GM19238 (cell line): ENCODE data around the gene TRAM2.

Experiments used
- DNase-seq: peaks from one replicate; pipeline ENCODE4 v3.0.0; 2011; ENCODE audit warnings: low spot score; ENCODE audit not compliant: insufficient read length

The TRAM2 gene

DNA sequence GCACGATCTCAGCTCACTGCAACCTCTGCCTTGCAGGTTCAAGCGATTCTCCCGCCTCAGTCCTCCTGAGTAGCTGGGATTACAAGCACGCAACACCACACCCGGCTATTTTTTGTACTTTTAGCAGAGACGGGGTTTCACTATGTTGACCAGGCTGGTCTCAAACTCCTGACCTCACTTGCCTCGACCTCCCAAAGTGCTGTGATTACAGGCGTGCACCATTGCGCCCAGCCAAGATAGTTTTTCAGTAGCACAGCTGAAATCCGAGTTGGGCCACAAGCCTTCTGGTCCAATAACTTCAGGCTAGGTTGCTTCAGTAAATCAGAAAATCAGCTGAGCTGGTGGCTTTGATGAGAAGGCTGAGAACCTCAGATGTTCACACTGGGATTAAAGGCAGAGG, 65.7 kb downstream of the TRAM2 start:
- DNase-seq: no peak

DNA sequence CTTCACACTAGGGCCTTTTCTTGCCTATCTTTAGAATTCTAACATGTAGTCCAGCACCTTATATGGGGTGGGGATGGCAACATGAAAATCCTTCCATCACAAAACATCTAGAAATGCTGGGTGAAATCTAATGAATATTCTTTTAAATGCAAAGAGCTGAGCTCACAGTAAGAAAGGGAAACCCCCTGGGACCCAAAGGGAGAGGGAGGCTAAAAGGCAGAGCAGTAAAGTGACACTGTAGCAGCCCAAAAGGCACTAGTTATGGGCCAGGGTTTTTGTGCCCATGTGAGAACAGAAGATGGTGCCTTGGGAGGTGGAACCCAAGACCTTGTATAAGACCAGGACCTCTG, 66.7 kb downstream of the TRAM2 start:
- DNase-seq: no peak

DNA sequence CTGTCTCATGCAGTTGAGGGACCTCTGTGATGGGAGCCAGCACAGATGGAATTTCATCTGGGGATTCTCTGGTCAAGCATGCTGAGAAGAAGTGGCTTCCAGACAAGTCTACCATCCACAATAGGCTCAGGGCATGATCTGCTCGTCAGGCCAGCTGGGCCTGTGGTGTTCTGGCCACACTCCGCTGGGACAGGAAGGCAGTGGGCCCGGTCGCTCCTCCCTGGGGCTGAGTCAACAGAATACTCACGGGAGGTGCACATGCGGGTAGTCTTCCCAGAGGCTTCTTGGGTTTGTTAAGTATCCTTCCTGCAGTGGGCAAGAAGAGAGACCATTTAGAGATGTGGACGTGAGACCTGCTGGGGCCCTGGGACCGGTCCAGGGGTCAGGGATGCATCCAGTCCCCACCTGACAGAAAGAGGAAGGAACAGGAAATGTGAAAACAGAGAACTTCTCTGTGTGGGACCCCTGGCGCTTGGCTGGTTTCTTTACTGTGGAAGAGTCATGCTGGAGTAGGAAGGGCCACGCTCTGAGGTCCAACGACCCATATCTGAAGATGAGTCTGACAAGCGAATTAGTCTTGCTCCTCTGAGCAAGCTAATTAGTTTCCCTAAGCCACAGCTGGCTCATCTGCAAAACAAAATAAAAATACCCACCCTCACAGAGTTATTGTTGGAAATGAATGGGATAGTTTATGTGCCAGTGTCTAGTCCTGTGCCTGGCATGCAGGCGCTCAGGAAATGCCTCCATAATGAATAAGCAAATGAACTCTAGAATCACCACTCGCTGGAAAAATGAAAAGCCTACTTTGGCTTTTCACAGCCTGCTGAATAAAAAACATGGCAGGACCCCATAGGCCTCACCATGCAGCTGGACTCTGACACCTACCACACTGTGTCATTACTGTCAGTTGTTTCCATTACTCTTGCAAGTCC, 67.3 kb downstream of the TRAM2 start:
- DNase-seq: no peak

DNA sequence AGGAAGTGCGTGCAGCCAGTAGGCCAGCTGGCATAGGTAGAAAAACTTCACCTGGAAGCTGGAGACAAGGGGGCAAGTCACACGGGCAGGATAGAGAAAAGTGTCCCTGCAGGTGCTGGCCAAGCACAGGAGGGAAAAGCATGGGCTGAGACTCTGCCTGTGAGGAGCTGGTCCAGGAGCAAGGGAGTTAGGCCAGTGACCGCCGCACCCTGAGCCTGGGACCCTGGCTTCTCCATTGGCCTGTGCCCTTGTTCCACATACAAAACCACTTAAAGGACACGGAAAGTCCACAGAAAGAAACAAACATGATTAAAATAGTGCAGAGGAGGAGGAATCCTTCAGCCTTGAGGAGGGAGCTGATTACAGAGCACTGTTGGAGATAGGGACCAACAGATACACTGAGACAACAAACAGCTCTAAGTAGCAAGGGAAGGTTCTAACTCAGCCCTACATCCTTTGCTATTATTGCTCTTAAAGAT, 68.6 kb downstream of the TRAM2 start:
- DNase-seq: no peak

DNA sequence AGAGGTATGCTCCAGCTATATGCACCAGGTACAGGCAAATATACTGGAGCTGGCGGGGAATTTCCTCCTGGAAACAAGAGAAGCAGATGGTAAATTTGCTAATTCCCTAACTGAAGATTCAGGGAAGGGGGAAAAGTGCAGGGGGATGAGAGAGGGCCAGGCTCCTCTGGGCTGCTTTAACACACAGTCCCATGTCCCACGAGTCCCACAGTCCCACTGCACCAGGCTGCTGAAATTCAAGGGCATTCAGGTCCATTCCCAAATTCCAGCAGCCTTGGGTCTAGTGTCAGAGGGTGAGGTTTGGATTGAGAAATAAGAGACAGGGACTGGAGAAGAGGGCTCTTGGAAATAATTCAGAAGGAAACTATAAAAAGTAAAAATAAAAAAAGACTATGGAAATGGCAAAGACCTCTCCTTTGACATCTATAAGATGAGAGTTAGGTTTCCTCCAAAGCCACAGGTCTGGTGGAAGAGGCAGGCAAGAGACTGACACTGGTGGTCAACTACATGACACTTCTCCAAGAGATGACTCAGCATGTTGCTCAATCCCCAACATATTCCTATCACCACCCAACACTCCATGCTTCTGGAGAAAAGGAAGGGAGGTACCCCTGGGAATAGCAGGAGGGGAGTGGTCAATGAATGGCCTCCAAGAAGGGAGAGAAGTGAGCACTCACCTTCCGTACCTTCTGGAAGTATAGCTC, 69.2 kb downstream of the TRAM2 start:
- no peak for DNase-seq

DNA sequence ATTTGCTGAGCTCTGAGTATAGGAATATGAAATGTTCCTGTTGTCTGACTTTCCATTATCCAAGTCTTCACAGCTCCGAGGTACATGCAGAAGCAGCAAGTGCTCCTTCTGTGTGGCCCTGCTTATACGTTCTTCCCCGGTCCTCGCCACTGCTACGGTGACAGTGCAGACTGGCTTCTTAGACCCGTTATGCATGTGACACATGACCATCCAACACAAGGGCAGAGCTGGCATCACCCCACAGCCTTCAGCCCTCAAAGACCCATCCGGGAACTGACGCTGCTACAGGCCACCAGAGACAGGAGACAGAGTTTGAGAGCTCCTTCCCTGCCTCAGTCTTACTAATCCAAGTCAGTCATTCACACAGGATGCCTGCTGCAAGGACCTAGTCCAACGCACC, 70.4 kb downstream of the TRAM2 start:
- no peak for DNase-seq

DNA sequence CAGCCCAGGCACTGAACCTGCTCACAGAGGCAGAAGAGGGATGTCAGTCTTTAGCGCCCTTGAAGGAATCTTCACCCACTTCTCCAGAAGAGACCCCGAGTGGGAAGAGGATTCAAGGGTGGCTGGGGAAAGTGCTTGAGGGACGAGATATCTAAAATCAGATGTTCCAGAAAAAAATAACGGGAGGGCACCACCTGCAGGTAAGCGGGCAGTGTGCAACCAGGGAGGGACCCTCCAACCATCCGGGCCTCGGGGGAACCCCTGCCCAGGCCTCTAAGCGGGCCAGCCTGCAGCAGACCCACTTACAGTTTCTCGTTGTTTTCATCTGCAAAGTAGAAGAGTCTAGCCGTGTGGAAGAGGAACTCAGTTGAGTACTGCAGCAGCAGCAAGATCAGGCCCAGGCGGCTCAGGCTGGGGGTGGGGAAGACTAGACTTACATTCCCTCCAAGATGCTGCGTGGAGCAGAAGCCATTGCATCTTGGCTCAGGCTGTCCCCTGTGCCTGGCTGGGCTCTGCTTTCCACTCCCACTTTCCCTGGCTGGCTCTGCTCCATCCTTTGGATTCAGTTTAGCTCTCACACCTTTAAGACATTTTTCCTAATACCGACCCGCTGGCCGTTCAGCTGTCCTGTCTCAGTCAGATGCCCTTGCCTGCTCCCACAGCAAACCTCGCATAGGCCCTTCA, 71.0 kb downstream of the TRAM2 start:
- DNase-seq: no peak

DNA sequence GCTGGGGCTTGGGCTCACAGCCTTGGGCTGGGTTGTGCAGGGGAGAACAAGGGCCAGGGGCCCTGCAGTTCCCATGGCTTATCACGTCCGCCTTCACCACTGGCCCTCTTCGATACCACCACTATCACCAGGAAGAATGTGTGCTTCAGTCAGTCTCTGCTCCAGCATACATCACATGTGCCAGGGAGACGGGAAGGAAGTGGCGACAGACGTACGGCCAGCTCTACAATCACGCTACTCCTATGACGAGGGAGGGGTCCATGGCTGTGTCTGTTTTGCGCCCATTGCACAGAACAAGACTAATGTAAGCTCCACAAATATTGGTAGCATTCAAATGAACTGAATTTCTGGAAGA, 72.1 kb downstream of the TRAM2 start:
- no peak for DNase-seq

DNA sequence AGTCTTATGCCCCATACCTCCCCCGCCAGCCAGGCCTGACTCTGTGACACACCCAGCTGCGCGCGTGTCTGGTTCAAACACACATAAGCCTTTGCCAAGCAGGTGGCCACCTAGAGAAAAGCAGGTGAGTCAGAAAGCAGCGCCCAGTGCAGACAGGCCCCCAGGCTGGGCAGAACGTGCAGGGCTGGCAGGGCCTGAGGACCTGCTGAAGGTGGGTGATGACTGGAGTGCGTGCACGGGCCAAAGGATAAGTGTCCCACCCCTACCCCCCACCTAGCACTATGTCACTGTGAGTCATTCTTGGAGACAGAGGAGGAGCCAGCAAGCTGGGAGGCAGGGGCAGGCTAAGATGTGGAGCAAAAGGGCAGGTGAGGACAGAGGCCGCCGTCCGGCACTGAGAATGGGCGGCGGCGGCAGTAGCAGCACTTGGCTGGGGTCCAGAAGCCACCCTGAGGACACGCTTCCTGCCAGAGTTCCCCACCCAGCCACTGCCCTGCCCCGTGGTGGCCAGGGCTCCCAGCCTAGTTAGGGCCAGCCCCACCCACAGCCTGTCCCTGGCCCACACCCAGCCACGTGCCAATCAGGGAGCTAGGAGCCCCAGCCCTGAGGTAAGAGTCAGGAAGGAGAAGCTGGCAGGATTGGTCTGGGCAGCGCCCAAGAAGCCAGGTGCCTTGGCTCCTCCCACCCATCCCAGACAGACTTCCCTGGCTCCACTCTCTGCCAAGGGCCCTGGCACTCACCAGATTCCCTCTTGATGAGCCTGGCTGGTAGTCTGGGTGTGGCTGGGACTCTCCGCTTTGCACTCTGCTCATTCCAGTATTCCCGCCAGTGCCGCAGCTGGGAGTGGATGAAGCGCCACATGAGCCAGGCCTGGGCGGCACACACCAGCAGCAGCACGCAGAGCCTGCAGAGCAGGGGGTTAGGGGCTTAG, 72.7 kb downstream of the TRAM2 start:
- no peak for DNase-seq

DNA sequence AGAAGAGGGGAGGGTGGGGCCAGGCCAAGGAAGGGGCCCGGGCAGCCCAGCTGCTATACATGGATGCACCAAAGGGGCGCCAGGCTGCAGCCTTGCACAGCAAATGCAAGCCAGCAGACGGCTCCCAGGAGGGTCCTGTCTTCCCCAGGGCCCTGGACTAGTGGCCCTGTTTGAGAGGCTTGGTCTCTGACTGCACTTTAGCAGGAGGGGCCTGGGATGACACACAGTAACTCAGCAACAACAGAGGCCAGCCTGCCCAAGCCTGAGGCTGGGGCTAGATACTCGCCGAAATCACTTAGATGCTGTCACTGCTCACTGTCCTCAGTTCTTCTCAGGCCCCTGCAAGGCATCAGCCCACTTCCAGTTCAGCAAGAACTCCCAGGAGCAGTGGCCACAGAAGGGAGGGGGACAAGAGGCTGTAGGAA, 73.5 kb downstream of the TRAM2 start:
- no peak for DNase-seq

DNA sequence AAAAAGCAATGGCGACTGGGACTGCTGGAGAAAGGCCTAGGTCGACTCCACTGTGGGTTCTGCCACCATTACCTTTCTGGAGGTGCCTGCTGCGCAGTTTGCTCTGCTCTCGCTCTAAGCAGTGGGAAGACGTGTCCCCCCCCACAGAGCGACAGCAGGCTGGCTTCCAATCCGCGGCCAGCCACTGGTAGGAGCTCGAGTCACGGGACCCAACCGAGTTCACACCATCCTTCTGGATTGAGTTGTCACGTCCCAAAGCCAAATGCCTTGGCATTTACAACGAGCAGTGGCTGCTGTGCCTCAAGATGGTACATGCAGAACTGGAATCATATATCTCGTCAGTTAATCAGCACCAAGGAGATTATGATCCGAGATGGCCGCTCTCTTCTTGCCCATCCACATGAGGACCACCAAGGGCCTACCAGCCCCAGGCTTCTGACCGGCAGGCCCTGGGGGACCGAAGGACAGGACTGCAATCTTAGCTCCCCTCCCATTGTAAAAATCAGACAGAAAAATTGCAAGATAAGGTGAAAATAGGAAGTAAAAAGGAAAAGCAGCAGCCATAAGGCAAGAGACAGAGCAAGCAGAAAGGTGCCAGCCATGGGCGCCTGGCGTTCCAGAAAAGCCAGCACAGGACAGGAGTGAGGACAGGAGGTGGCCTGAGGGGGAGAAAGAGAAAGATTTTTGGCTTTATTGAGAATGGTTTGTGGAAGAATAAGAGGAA, 74.4 kb downstream of the TRAM2 start:
- DNase-seq: no peak

DNA sequence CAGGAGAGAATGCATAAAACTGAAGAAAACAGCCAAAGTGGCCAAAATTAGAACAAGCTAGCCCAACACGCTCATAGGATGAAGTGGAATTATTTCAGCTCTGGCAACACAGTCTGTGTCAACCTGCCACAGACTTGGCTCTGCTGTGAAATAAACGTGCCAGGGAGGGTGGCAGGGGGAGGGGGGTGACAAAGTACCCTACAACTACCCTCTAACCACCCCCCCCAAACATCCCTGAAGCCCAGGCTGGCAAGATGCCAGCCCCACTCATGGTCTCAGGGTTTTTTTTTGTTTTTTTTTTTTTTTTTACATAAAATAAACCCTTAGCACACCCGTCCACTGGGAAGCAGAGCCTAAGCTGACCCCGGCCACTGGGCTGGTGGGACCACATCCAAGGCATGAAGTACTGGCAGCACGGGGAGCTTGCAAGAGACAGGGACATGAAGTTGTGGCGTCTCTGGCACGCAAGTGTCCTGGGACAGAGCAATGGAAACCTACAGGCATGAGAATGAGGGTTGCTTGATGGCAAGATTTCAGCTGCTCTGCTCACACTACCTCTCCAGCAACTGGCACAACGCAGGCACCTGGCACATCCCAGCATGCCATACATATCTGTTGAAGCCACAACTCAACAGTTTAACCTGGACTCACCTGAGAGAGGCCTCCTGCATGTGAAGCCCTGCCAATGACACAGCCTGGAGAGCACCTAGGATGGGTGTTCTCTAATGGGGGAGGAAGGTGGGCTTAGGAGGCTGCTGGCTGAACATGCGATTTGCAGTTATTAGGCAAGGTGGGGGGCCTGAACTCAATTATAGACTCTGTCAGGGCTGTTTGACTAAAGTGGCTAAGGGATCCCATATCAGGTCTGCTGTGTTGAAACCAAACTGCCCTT, 76.4 kb downstream of the TRAM2 start:
- no peak for DNase-seq

DNA sequence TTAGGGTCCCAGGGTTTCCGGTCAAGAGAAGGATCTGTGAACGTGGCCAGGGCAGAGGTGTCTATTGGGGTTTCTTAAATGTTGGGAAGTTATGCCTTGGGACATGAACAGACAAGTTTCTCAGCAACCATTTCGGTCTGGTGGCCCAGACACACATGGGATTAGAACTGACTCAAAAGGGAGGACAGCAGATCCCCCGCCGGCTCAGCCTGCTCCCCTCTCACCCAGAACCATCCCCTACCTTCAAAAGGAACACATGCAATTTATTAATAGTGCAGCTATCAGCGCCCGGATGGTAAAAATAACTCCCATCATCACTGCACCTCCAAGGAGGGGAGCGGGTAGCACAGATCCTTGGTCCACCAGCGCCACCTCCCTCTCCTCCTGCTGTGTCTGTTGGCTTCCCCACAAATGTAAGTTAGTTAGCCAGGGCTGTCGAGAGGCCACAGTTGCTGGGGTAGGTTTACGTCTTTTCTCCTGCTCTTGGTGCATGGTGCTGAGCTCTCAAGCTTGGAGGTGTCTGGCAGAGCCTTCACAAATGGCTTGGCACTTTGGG, 77.1 kb downstream of the TRAM2 start:
- DNase-seq: no peak

DNA sequence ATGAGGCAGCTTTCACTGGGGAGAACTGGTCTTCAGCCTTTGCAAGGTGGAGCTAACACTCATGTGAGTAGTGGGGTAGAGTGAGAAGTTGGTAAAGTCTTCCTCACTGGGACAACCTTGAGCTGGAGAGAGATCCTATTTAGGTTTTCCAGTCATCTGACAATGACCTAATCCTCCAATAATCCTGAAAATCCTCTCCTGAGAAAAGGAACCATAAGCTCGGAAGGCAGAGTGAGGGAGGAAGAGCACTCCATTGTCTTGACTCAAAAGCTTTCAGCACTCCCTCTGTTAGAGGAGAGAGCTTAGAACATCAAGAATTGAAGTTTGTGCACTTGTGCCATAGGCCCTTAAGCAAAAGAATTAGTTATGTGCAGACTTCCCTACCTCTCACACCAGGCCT, 77.8 kb downstream of the TRAM2 start:
- no peak for DNase-seq

DNA sequence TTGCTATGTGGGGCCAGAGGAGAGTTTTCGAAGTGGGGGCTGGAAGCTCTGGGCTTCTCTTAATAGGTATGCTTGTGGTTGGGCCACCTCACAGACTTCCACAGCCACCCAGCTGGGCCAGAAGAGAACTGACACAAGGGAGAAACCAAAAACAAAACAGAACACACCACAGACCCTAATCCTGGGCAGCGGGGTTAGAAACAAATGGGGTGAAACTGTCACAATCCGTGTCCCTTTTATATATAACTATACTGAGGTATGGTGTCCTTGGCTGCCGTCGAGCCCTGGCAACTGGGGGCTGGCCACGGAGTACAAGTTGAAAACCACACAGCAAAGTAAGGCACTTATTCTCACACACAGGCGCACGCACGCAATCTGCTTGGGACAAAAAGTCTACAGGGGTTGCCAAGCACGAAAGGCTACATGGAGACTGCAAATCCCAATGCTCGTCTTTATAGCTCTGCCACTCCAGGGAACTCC, 78.3 kb downstream of the TRAM2 start:
- no peak for DNase-seq

DNA sequence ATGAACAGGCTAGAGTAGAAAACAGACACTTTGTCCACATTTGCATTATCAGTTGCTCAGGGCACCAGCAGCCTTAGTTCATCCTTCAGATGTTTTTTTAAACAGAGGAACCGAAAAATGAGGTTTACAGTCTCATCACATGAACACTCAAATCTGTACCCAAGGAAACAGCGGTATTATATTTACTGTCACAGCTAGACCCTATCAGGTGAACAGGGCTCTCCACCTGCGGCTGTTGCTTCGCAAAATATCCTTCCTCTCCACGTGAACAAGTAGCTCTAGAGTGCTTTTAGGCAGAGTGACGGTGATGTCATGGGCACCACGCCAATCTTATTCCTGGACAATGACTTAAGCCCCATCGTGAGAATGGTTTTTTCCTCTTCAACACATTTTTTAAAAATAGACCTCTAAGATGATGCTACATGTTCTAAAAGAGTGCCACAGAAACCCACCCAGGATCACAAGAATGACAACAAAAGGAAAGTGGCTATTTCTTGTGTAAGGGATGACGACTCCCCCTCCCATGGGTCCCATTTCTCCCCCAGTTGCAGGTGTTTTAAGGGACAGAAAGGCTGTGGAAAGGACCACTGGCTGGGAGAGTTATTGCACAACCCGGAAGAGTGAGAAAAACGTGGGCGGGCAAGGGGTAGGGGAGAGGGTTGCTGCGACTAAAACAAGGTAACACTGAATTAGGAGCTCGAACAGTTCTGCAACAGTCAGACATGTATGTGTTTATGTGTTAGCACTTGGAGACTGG, 79.0 kb downstream of the TRAM2 start:
- no peak for DNase-seq

DNA sequence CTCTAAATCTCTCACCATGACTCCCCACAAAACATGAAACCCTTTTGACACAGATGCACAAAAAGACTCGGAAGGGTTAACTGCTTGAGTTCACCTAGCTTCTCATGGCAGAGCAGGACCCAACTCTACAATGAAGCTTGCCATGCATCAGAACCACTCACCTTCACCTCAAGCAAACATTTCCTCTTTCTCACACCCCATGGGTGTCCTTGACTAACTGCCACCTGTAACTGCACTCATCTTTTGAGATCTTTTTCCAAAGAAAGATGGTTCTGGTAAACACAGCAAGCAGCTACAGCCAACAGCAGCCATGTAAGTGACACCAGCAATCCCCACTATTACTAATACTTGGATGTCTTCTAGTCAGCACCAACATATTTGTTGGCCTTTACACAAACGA, 80.2 kb downstream of the TRAM2 start:
- no peak for DNase-seq

DNA sequence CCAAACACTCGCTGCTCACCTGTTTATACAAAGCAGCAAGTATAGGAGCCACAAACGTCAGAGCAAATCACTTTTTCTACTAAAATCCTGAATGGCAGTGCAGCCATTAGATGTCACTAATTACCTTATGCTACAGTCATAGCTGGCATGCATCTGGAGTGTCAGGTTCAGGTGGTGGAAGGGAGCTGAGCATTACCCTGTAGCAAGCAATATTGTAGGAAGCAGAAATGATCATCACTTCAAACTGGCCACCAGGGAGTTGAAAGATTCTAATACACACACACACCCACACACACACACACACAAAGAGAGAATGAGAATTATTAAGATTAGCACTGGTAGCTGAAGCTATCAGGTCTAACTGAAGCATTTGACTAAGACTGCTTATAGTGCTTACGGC, 80.9 kb downstream of the TRAM2 start:
- no peak for DNase-seq
